ENCODE results near the gene GNL3. TPM values are rescaled to one million over a fixed set of nuclear protein-coding genes. Genes with fewer than 3 reads are reported as not detected.

The GNL3 gene
- total and polyA plus RNA-seq, 12 donors = 23.5 to 229 (median 65.1) TPM

DNA sequence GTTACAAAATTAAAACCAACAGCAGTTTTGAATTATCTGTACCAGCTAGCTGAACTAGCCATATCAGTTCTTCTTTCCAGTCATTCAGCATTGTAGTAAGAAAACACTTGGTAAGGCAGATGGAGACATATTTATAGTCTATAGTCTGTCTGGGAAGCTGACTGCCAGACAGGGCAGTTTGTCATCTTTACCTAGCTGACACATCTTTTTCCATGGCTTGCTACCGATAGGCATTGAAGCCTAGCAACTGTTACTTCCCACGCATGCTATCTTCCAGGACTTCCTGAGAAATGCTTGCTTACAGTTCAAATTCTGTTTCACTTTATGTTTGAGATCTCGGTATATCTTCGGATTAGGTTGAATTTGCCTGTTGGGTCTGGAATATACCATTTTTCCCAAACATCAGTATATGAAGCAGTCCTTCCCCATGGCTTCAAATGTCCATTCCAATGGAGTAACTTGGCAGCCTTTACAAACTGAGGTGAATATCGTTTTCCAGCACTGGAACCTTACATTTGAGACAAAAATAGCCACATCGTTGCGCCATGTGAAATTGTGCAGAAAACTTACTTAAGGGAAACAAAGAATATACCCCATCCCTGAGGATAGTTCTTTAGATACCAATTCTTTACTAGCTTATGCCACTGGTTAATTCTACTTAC, 8.8 kb downstream of the GNL3 start:
- H3K36me3 ChIP-seq (replicated peaks in 1 of 2) = peaks cover 0 to 92% of the 10 kb centered on the region in 2 donors
- H3K9me3 ChIP-seq (replicated peaks in 1 of 3) = no peaks in the 10 kb centered on the region
- H3K4me1 ChIP-seq (replicated peaks in 1 of 2) = no peaks in the 10 kb centered on the region
- H3K4me3 ChIP-seq = no peak overlapping the region
- H3K27ac ChIP-seq = no peak overlapping the region
- 64 to 80% (median 72%) methylated on average over 7 of the region's 7 CpGs for WGBS, 4 donors
- TF ChIP-seq, protein P1, sequence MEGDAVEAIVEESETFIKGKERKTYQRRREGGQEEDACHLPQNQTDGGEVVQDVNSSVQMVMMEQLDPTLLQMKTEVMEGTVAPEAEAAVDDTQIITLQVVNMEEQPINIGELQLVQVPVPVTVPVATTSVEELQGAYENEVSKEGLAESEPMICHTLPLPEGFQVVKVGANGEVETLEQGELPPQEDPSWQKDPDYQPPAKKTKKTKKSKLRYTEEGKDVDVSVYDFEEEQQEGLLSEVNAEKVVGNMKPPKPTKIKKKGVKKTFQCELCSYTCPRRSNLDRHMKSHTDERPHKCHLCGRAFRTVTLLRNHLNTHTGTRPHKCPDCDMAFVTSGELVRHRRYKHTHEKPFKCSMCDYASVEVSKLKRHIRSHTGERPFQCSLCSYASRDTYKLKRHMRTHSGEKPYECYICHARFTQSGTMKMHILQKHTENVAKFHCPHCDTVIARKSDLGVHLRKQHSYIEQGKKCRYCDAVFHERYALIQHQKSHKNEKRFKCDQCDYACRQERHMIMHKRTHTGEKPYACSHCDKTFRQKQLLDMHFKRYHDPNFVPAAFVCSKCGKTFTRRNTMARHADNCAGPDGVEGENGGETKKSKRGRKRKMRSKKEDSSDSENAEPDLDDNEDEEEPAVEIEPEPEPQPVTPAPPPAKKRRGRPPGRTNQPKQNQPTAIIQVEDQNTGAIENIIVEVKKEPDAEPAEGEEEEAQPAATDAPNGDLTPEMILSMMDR (IDR thresholded peaks at IDR 0.05) = no peak
- no peak for TF ChIP-seq POLR2A (IDR thresholded peaks at IDR 0.05)
- no peaks in the 10 kb centered on the region for H3K27me3 ChIP-seq
- intact Hi-C loops (cut with DNase I) = loop anchor here in 1 of 2 donors (10.0 kb wide), 1 partner anchor 220 kb away; no protein-coding TSS in a partner anchor
- DNase-seq = no peak

DNA sequence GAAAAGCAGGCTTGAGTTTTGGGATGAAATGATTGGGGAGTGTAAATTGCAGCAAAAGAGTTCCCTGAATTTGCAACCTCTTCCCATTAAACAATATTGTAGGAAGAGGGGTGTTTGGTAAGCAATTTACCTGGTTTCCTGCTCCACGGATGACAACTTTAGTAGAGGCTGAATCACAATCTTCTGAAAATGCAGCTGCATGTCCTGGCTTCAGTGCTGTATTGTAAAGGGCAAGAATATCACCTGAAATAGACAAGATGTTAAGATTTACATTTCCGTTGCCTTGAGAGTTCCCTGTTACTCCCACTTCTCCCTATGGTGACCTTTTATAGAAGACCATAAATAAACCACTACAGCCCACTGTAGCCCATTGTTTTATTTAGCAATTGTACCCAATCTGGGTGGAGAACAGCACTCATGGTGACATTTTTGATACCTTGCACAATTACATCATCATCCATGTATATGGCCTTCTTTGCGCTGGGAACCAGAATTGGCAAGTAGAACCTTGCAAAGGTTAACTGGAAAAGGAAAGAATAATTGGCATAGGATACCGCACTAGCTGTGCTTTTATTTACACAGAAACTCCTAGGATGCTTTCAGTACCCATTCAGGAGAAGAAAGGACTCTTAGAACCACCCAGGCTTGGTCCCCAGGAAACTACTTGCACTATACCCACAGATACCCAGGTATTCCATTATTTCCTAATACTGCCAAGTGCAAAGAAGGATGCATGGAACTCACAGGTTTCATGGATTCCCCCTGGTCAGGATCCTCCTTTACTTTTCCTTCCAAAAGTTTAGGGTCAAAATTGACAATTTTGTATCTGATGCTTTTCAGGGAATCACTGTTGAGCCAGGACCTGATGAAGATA, 10.2 kb downstream of the GNL3 start:
- no peak overlapping the region for H3K27ac ChIP-seq

DNA sequence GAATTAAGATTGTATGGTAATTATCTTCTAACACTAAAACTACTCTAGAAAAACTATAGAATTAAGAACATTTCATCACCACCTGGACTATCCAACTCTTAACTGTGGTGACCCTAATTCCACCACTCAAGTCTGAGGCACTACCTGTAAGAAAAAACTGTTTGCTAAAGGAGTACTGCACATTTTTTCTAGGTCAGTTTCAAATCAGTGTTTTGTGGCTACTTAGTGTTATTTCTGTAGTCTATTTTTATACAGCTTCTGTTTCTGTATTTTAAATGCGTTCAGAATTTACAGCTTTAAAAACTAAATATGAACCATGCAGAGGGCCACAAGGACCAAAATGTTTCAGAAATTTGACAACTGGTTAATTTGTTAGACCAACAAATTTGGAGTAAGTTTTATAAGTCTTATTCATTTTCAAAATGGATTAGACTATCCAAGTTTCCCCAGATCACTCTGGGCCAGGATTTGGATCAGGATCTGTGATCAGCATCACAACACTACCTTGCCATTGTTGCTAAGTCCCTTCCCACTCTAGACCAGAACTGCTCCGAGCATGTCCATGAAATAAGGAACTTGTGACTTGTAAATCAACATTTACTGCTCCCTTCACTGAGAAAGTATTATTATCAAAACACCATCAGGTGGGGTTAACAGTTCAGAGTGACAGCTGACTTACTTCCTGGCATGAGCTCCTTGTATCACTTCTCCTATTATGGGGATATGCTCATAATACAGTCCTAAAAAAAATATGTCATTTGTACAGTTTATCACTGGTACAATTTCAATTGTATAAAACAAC, 11.2 kb downstream of the GNL3 start:
- Histone ChIP-seq H3K36me3 (replicated peaks in 1 of 2) (peaks cover 0 to 69% of the 10 kb centered on the region in 2 donors), H3K4me3 (no peak overlapping the region), H3K27me3 (no peaks in the 10 kb centered on the region), H3K4me1 (replicated peaks in 1 of 2) (peaks cover 4 to 11% of the 10 kb centered on the region in 2 donors), H3K27ac (no peak overlapping the region), H3K9me3 (replicated peaks in 1 of 3) (no peaks in the 10 kb centered on the region)
- intact Hi-C loops (cut with DNase I) = loop anchor here in 1 of 2 donors (10.0 kb wide), 1 partner anchor 222 kb away; no protein-coding TSS in a partner anchor
- no peak for DNase-seq
- 79 to 86% (median 81%) methylated on average over 2 of the region's 2 CpGs for WGBS, 4 donors
- TF ChIP-seq, protein P1 (IDR thresholded peaks at IDR 0.05) = no peak

More for the DNA sequence above, 10.2 kb downstream of the GNL3 start:
- DNase-seq = no peak
- Histone ChIP-seq H3K4me1 (replicated peaks in 1 of 2) (peaks cover 0 to 1% of the 10 kb centered on the region in 2 donors), H3K36me3 (replicated peaks in 1 of 2) (peaks cover 0 to 79% of the 10 kb centered on the region in 2 donors), H3K9me3 (replicated peaks in 1 of 3) (no peaks in the 10 kb centered on the region), H3K4me3 (no peak overlapping the region), H3K27me3 (no peaks in the 10 kb centered on the region)
- 78 to 94% (median 84%) methylated on average over 4 of the region's 4 CpGs for WGBS, 4 donors
- no peak for TF ChIP-seq POLR2A (IDR thresholded peaks at IDR 0.05)
- intact Hi-C loops (cut with DNase I) = loop anchor here in 1 of 2 donors (10.0 kb wide), 1 partner anchor 221 kb away; no protein-coding TSS in a partner anchor

DNA sequence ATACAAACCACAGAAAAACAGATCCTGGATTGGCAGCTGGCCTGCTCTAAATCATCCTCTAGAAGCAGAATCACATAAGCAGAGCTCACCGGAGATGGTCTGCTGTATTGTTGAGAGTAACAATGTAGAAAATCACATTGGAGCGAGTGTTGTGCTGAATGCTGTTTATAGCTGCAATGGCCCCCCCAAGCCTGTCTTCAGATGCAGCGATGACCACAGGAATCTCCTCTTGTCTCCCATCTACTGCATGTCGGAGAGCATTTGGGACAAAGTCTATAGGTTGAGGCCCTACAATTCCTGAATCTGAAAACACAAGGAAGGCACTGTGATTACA, 11.8 kb downstream of the GNL3 start:
- H3K27me3 ChIP-seq = no peaks in the 10 kb centered on the region
- WGBS, 4 donors = 91 to 95% (median 92%) methylated on average over 4 of the region's 4 CpGs
- DNase-seq = no peak
- no peaks in the 10 kb centered on the region for H3K9me3 ChIP-seq (replicated peaks in 1 of 3)
- TF ChIP-seq, protein P1 (IDR thresholded peaks at IDR 0.05) = no peak
- TF ChIP-seq POLR2A (IDR thresholded peaks at IDR 0.05) = no peak
- H3K27ac ChIP-seq = no peak overlapping the region
- H3K4me1 ChIP-seq (replicated peaks in 1 of 2) = peaks cover 5 to 17% of the 10 kb centered on the region in 2 donors
- H3K4me3 ChIP-seq = no peak overlapping the region
- intact Hi-C loops (cut with DNase I) = loop anchor here in 1 of 2 donors (10.0 kb wide), 1 partner anchor 223 kb away; no protein-coding TSS in a partner anchor
- peaks cover 0 to 64% of the 10 kb centered on the region in 2 donors for H3K36me3 ChIP-seq (replicated peaks in 1 of 2)

Data from adrenal gland (tissue), 12 donors.